Tibial nerve (tissue), 4 donors: ENCODE results near the gene MTMR8. TPM values are rescaled to one million over a fixed set of nuclear protein-coding genes. Genes with fewer than 3 reads are reported as not detected.

Source experiments
- DNase-seq, 2 donors: peaks; one replicate each; pipeline ENCODE4 v3.0.0-alpha.2; 2019; ENCODE audit warnings: low spot score in 2 of 2
- H3K27ac ChIP-seq, 4 donors: fragments of 200-600 bp; sonication (generic) in 3 of 4; one replicate each; pipeline ENCODE4 v1.5.1; 2017 to 2019; ENCODE audit warnings: mild to moderate bottlenecking in 1 of 4
- H3K27me3 ChIP-seq, 2 donors: fragments of 200-600 bp; sonication (generic) in 1 of 2; one replicate each; pipeline versions ENCODE4 v1.5.1 to v1.6.0; 2017 to 2019
- H3K36me3 ChIP-seq, 3 donors: fragments of 200-600 bp; sonication (generic); one replicate each; pipeline ENCODE4 v1.5.1; 2018 to 2019
- H3K4me1 ChIP-seq, 4 donors: fragments of 200-600 bp; sonication (generic) in 3 of 4; one replicate each; pipeline ENCODE4 v1.5.1; 2017 to 2019
- H3K4me3 ChIP-seq, 4 donors: fragments of 200-600 bp; sonication (generic) in 3 of 4; one replicate each; pipeline ENCODE4 v1.5.1; 2017 to 2019; ENCODE audit warnings: mild to moderate bottlenecking in 1 of 4, moderate library complexity in 1 of 4
- H3K9me3 ChIP-seq, 4 donors: fragments of 200-600 bp; sonication (generic) in 3 of 4; one replicate each; pipeline ENCODE4 v1.5.1; 2017 to 2019
- CTCF ChIP-seq, 5 experiments: fragments of 200-600 bp in 3 of 5; fragments of 450-650 bp in 2 of 5; sonication (generic) in 3 of 5; IDR thresholded peaks; one replicate each; pipeline ENCODE4 v1.5.1; 2016 to 2019; ENCODE audit warnings: antibody characterized with exemption in 5 of 5, mild to moderate bottlenecking in 3 of 5, moderate library complexity in 2 of 5
- EP300 ChIP-seq, 2 donors: sonication (generic); formaldehyde crosslinking; IDR thresholded peaks; one replicate each; pipeline ENCODE4 v1.6.1; 2017; ENCODE audit warnings: antibody characterized with exemption in 2 of 2, mild to moderate bottlenecking in 1 of 2
- POLR2A ChIP-seq, 2 donors: fragments of 450-650 bp; IDR thresholded peaks; one replicate each; pipeline ENCODE4 v1.6.1; 2017; ENCODE audit warnings: antibody characterized with exemption in 2 of 2, mild to moderate bottlenecking in 2 of 2, moderate library complexity in 2 of 2
- WGBS, 2 donors: methylation state at CpG; one replicate each; pipeline ENCODE4 v1.1.5; 2018; 5-methylcytosine and 5-hydroxymethylcytosine counted together
- total RNA-seq, 4 donors: library from RNA; depleted of rRNA; stranded (reverse); fragments of >200 nt; gene quantifications; one replicate each; pipeline ENCODE4 v1.1.0, GENCODE V29; 2016

MTMR8 gene
- total RNA-seq, 4 donors from 2014 or later = 1.4 to 4.8 (median 2.7) TPM

- Histone ChIP-seq H3K36me3 (no peaks in the 10 kb centered on the region), H3K9me3 (no peaks in the 10 kb centered on the region), H3K27ac (no peak within 1 kb of the TSS), H3K4me3 (no peak within 1 kb of the TSS), H3K4me1 (no peaks in the 10 kb centered on the region), H3K27me3 (no peaks in the 10 kb centered on the region)
- WGBS, 2 donors = 74 to 78% methylated on average over 4 to 17 of the region's 17 CpGs
- no peak for DNase-seq
- TF ChIP-seq POLR2A (IDR thresholded peaks at IDR 0.05) = no peak
- no peak for TF ChIP-seq EP300 (IDR thresholded peaks at IDR 0.05)
- TF ChIP-seq CTCF (IDR thresholded peaks at IDR 0.05) = no peak
Observed at GRCh38 chrX:64230123-64230970, 164.9 kb downstream of the MTMR8 start, which contains the start of gene ASB12. Gene ASB12, minus strand, starts transcription at chrX:64230607. Its CDS starts 4,957 bp downstream, at chrX:64225650.

- H3K27ac ChIP-seq = no peak overlapping the region
- WGBS, 2 donors = 36 to 62% methylated on average over 3 of the region's 3 CpGs
- H3K27me3 ChIP-seq = no peaks in the 10 kb centered on the region
- DNase-seq = no peak
- TF ChIP-seq POLR2A (IDR thresholded peaks at IDR 0.05) = no peak
- no peak for TF ChIP-seq CTCF (IDR thresholded peaks at IDR 0.05)
- TF ChIP-seq EP300 (IDR thresholded peaks at IDR 0.05) = no peak
- H3K9me3 ChIP-seq = no peaks in the 10 kb centered on the region
- H3K36me3 ChIP-seq = no peaks in the 10 kb centered on the region
- H3K4me1 ChIP-seq = no peaks in the 10 kb centered on the region
- H3K4me3 ChIP-seq = no peak overlapping the region
Observed at GRCh38 chrX:64229154-64229553, 166.1 kb downstream of the MTMR8 start.

Other genes starting within 250 kb of the MTMR8 start
- 10 to 100 TPM in 1 of 4 donors, 1 to 10 TPM in 3; 4.5 to 10.9 (median 6.5) TPM for gene AMER1, start 189.7 kb downstream of the MTMR8 start, total RNA-seq
- under 1 TPM in 1 of 4 donors, not detected in 3; 0.84 TPM for gene ASB12, start 164.8 kb downstream of the MTMR8 start, total RNA-seq